Hematopoietic multipotent progenitor cell treated with erythropoietin and hydrocortisone succinate and interleukin-3 and kit ligand, for 15 days (in vitro differentiated cells): Measurements from ENCODE around the gene EI24.

Source experiments
- DNase-seq: peaks from one replicate; pipeline ENCODE4 v3.0.0-alpha.2; 2015; ENCODE audit warnings: low spot score

The EI24 gene

DNA sequence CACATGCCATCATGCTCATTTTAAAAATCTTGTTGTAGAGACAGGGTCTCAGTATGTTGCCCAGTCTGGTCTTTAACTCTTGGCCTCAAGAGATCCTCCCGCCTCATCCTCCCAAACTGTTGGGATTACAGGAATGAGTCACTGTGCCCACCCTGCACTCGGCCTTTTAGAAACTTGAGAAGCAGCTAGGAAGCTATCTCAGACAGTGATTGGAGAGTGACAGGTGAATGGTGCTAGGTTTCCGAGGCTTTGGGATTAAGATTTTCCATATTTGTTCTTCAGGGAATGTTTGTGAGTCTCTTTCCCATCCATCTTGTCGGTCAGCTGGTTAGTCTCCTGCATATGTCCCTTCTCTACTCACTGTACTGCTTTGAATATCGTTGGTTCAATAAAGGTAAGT is 10.5 kb downstream of the EI24 start:
- DNase-seq = no peak

DNA sequence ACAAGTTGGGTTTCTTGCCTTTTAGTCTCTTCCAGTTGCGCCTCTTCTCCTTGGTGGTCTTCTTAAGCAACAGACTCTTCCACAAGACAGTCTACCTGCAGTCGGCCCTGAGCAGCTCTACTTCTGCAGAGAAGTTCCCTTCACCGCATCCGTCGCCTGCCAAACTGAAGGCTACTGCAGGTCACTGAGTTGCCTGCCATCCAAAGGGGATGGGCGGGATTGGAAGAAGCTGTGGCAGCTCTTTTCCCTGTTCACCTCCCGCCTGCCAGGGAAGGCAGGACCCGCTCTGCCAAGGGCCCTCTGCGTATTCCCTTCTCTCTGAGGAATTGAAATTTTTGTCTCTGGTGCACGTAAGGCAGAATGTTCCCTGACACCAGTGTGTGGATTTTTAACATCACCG is 14.2 kb downstream of the EI24 start:
- DNase-seq = no peak

DNA sequence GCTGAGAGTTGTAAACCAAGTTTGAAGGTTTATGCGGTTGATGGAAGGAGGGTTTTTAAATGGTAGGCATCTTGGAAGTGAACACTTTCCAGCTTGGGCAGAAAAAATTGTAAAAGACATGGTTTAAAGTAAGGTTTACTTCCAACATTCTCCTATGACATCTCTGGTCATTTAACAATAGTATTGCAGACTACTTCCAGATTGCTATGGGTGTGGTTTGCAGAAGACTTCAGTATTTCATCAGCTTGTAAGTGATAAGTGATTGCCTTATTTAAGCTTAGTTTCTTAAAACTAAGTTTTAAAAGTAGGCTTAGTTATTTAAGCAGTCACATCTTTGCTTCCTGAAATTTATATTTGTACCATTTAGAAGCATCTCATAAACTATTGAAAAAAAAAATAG is 16.2 kb downstream of the EI24 start:
- no peak for DNase-seq

DNA sequence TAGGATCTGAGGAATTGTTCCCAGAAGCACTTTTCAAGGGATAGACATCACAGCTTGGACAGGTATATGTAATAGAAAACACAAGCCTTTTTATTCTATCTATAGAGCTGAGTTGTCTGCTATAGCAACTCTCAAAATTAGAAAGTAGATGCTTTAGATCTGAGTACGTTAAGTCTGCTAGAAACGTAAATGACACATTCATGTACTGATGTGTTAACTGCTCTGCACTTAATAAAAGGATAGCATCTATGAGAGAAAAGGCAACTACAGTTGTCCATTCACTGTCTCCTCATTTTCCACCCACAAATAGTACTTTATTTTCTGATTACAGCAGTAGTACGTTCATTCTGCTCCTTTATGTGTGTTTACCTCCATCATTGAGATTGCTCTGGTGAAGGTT is 17.3 kb downstream of the EI24 start:
- no peak for DNase-seq

DNA sequence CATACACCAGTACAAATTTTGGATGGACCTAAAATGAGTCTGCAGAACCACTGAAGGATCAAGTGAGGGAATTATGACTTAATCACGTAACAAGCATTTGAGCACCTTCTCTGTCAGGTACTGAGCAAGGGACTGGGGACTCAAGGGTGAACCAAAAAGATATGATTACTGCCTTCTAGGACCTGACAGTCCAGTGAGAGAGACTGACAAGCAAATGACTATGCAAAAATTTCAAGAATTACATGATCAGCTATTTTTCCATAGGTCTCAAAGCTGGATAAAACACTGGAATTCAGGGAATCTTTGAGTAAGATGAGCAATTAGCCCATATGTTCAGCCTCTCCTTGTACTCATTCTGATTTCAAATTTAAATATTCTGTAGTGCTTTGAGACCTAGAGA is 18.2 kb downstream of the EI24 start:
- no peak for DNase-seq

DNA sequence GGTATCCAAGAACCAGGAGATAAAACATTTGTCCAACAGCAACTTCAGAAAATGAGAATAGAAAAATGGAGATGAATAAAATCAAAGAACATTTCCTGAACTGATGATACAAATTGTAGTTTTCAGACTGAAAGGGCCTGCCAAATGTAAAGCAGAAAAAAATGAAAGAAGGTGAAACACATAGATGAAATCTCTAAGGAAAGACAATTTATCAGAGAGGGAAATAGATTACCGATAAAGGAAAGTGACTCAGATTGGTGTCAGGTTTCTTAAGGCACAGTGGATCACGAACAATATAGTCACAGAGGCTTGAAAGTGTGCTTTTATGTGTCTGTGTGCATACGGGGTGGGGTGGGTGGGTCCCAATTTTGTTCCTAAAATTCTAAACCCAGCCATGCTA is 19.2 kb downstream of the EI24 start:
- no peak for DNase-seq

DNA sequence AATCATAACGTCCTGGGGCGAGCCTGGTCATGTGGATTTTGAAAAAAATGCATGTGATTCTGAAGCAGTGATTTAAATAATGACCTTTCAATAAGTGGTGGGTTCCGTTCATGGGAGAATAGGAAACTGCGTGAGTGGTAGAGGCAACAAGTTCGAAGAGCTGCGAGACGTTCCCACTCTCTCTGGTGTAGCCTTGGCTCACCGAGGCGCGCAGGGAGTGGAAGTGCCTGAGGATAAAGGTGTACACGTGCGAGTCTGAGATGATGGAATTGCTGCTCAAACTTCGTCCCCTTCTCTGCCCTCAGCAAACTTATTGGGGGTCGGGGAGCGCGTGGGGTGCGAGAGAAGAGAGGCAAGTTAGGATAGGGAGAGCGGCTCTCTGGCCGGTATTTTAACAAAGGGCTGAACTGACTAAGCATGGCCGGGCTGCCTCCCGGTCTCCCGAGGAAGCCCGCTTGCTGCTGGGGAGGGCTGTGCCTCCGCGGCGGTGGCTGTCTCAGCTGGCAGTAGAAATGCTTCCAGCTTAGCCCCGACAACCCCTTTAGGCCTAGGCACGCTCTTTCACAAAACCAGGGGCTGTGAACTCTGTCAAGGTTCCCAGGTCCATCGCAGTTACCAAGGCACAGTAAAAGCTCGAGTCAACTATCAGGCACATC is 22.5 kb downstream of the EI24 start:
- DNase-seq = peak; percentile 26

DNA sequence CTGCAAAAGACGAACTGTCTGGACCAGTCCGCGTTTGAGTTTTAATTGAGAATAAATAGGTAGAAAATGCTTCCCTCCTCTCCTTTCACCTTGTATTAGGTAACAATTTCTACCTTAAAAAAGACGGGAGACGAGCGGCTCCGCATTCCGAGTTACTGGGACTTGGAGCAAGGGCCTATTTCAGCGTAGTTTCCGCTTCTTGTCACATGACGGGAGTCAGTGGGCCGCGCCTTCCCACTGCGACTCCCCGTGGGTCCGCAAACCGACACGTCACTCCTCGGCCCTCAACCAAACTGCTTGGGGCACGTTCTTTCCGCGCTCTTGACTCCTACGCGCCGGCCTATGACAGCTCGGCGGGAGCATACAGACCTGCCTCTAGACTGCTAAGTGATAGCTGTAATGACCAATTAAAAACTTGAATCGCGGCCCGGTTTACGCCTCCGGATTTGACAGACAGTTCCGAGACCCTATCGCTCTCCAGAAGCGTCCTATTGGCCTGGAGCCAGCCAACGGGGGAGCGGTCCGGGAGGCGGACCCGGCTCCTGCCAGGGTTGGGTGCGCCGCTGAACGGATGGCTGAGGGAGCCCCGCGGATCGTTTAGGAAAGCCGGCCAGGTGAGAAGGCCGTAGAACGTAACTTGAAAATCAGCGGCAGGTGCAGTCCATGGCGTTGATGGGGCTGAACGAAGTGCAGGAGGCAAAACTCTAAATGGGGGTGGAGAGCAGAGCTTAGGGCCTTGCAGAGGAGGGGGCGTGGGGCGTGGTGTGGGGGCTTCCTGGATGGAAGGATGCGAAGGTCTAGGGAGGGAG is 23.2 kb downstream of the EI24 start, which contains the start of gene STT3A:
Gene STT3A, plus strand, starts transcription at position 548 of the 809 bp plus-strand sequence. CDS start 3,064 bp downstream, outside the sequence.
- peak; percentile 100 for DNase-seq

DNA sequence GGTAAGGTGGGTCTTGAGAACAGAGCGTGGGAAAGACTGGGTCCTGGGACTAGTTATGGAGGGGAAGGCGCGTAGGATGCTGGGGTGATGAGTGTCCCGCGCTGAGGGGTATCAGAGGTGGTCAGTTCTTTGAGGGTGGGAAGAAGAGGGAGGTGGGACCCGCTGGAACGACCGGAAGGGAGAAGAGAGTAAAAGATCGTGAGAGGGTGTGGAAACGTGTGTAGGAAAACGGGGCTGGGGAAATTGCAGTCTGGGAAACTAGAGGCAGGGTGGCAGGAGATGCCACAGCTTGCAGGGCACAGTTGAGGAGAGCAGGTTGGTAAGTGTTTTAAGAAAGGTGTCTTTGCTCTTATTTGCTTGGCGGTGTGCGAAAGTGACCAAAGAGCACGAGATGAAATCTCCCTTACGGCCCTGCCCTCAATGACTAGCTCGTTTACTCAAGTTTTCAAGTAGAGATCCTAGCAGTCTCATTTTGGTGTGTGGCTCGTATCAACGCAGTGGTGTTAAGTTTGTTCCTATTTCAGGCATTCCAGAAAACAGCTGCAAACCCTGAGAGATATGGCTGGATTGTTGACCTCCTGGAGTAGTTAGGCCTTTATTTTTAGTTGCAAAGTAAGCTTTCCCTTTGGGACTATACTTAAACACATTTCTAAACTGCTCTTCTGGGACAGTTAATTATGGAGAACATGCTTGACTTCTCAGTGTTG is 24.0 kb downstream of the EI24 start:
- DNase-seq = peak; percentile 51

DNA sequence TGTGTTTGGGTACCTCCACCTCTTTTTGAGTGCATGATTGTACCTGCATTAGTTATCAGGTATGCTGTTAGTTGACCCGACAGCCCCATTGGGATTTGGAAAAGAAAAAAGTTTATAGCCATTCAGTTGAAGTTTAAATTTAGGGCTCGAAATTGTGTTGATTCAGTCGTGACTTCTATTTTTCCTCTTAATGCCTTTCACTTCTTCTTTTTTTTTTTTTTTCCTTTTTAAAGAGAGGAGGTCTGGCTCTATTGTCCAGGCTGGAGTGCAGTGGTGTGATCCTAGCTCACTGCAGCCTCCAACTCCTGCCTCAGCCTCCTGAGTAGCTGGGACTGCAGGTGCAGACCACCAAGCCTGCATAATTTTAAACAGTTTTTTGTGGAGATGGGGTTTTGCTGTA is 25.7 kb downstream of the EI24 start:
- DNase-seq = no peak

DNA sequence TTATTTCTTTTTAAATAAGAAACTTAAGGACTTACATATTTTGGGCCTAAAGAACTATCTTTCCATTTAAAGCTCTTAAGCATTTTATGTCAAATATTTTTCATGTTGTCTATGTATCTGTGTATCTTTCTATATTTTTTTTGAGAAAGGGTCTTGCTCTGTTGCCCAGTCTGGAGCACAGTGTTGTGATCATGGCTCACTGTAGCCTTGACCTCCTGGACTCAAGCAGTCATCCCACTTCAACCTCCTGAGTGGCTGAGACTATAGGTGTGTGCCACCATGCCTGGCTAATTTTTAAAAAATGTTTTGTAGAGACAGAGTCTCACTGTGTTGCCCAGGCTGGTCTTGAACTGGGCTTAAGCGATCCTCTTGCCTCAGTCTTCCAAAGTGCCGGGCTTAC is 31.4 kb downstream of the EI24 start:
- no peak for DNase-seq

DNA sequence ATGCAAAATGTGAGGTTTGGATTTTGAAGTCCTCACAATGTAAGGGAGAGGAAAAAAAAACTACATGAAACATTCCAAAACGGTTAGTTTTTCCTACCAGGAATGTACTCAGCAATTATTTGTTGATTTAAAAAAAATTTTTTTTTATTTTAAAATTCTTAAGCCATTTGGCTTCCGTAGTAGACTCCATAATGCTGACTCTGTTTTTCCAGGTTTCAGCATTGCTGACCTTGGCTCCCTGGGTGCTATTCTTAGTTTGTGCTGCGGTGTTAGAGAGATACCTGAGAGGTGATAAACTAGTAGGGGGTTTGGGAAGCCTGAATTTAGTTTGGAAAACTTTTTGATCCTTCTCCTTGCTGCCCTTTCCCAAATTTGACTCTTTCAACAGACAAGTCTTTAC is 33.9 kb downstream of the EI24 start:
- no peak for DNase-seq

DNA sequence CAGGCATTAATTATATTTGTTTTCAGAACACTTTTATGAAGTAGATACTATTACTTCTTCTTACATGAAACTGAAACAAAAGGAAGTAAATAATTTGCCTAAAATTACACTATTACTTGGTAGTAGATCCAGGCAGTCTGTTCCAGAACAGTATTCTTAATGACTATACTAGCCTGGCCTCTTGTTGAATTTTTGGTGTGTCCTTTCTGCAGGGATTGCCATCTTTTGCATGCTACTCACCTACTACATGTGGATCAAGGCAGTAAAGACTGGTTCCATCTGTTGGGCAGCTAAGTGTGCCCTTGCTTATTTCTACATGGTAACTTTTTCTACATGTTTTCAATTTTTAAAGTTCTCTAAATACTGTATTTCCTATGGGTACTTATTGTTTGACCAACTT is 36.1 kb downstream of the EI24 start:
- no peak for DNase-seq

DNA sequence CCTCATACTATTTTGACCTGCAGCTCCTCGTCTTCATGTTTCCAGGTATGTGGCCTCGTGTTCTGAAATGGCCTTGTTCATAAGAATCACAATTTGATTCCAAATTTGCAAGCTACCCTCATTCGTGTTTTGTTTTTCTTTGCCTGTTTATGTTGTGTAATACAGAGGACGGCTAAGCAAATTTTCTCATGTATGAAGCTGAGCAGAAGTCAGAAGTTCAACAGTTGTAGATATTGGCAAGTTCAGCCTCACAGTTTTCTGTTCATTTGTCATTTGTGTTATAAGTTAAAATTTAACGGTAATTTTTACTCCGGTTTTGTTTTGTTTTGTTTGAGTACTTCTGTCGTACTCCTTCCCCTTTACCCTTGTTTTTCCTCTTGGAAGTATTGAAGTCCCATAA is 40.3 kb downstream of the EI24 start:
- DNase-seq = no peak

DNA sequence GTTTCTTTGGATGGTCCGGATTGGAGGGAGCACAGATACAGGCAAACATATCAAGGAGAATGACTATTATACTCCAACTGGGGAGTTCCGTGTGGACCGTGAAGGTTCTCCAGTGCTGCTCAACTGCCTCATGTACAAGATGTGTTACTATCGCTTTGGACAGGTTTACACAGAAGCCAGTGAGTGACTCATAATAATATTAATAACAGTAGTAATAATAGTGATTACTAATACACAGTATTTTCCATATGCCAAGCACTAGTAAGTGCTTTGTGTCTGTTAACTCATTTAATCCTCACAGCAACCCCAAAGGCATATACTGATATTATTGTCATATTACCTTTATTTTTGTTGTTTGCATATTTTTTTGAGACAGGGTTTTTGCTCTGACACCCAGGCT is 49.1 kb downstream of the EI24 start:
- DNase-seq = no peak

DNA sequence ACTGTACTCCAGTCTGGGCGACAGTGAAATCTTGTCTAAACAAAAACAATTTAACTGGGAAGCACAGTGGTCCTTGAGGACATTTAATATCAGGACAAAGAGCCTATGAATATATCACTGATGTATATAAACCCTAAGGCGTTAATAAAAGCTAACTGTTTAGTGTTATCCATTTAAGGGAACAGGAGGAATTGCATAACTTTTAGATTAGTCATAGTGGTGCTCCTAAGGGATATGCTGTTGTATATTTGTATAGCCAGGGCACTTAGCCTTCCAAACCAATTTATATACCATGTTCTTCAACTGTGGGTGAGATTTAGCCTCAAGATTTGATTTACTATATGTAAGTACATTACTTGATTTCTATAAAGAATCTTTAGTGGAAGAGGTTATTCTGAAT is 52.7 kb downstream of the EI24 start:
- DNase-seq = no peak

DNA sequence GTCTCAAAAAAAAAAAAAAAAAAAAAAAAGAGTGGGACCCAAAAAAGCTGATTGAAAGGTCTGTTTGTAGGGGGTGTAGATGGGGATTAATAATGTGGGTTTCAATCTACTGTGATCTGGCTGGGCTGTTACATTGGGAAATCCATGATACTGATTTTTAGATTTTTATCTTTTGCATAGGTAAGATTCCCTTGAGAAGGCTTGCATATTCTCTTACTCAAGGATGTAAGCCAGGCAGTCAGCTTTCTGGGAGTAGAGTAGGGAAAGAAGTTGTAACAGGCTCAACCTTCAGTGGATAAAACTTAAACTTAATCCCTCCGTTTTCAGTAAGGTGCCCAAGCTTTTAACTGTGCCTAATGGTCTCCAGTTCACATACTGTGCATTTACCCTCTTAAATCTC is 53.8 kb downstream of the EI24 start:
- no peak for DNase-seq

DNA sequence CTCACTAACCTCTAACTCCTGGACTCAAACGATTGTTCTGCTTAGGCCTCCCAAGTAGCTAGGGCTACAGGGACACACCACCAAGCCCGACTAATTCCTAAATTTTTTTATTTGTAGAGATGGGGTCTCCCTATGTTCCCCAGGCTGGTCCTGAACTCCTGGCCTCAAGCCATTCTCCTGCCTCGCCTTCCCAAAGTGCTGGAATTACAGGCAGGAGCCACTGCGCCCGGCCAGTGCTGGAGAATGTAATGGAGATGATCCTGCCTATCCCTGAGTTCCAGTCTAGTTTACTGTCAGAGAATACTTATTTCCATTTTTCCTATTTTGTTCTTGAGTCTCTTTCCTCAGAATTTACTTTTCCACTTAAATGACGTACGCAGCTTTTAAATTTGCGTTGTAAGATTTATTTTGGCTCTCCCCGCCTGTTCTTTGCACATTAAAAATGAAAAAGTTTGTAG is 55.5 kb downstream of the EI24 start, which contains the start of gene CHEK1:
Gene CHEK1, plus strand, starts transcription at position 408 of the 458 bp plus-strand sequence. CDS start 1,606 bp downstream, outside the sequence.
- no peak for DNase-seq

DNA sequence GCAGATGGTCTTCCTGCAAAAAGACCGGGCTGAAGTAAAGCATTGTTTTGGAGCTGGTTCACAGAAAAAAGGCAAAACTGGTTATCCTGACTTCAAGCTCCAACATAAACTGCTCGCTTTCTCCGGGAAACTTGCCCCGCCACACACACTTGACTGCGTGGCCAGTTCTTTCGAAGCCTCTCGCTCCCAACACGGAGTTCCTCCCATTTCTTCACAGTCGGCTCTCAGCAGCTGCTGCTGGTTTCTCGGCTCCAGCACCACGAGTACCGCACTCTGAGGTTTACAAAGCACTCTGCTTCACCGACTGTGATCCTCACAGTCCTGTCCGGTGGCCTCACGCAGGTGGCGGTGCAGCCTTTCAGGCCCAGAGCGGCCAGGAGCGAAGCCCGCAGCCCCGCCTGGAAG is 56.0 kb downstream of the EI24 start:
- no peak for DNase-seq

DNA sequence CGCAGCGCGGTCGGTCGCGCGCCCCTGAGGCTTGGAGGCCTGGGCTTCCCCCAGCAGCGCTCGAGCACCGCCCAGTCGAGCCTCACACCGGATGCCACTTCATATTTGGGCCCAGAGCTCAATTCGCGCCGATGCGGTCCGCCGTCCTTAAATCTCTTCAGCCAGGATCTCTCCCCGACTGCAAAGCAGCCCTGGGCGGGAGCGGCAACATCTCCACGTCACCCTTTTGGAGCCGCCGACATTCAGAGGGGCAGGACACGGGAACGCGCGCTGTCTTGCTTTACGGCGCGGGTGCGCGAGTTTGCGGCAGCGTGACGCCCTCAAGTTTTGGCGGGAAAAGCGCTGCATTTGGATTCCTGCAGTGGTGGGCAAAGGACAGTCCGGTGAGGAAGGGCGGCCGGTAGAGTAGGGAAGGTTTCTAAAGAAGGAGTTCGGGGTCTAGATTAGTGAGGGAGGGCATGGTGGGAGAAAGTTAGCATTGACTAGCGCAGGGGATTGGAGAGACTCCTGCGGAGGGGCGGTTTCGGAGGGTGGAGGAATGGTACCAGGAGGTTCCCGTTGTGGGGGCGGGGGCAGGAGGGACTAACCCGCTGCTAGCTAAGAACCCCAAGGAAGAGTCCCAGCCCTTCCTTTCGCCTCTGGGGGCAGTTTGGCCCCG is 56.5 kb downstream of the EI24 start:
- DNase-seq = peak; percentile 86

DNA sequence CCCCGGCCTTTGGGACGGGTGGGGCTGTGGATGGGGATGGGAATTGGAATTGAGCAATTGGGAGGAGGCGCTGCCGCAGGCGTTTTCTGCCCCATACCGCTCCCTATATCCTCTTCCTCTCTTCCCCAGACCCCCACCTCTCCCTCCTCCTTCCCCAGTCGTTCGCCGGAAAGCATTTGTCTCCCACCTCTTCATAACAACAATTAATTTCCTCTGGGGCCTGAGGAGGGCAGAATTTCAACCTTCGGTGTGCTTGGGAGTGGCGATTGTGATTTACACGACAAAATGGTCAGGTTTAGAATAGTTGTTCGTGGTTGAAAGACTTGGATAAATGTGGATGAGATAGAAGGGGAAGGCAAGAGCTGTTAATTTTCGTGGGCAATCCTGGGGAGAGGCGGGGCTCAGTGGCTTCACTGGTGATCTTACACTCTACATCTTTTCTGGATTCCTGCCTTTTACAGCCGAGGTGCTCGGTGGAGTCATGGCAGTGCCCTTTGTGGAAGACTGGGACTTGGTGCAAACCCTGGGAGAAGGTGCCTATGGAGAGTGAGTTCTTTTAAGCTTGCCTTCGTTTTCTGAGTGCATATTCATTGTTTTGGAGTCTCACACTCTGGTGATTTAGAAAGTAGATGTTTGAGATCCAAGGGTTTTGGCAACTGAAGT is 57.1 kb downstream of the EI24 start:
- peak; percentile 19 for DNase-seq
